Panc1 (cell line): ENCODE results near the gene NDST1. TPM values are rescaled to one million over a fixed set of nuclear protein-coding genes. Genes with fewer than 3 reads are reported as not detected.

Source experiments
- ATAC-seq: fragments of 200-7000 bp; cut with Tn5 transposase; 2 replicates; pipeline ENCODE4 v1.9.1; 2020; ENCODE audit warnings: mild to moderate bottlenecking, moderate library complexity
- BruUV-seq: library from RNA; stranded (reverse); fragments of 400-500 nt; replicated peaks from 2 replicates; lab custom pipeline; 2021; lab: Mats Ljungman, UMichigan
- CTCF ChIA-PET: fragments of 300-600 bp; sonication (Branson Sonifier 250); formaldehyde crosslinking; loops from one replicate; lab custom pipeline; 2022; ENCODE audit warnings: antibody characterized with exemption; lab: Charles Lee
- POLR2A ChIA-PET: fragments of 300-600 bp; sonication (Branson Sonifier 250); formaldehyde crosslinking; loops from one replicate; lab custom pipeline; 2022; ENCODE audit warnings: antibody characterized with exemption; lab: Charles Lee
- DNase-seq: peaks from one replicate; pipeline ENCODE4 v3.0.0-alpha.2; 2010; ENCODE audit warnings: low read depth, low spot score
- H3K27ac ChIP-seq: 2 replicates; pipeline ENCODE4 v1.5.1; 2011; ENCODE audit warnings: mild to moderate bottlenecking, low read length, inconsistent platforms
- H3K27me3 ChIP-seq: fragments of 200-500 bp; sonication (Bioruptor generic); 2 replicates; pipeline ENCODE4 v1.6.0; 2014; ENCODE audit warnings: low read length, inconsistent platforms; ENCODE audit not compliant: control insufficient read depth, insufficient read depth
- H3K36me3 ChIP-seq: fragments of 200-500 bp; sonication (Bioruptor generic); 2 replicates; pipeline ENCODE4 v1.5.1; 2014; ENCODE audit warnings: inconsistent platforms, mild to moderate bottlenecking, low read length, moderate library complexity; ENCODE audit not compliant: control insufficient read depth, insufficient read depth
- H3K4me1 ChIP-seq: 2 replicates; pipeline ENCODE4 v1.5.1; 2011; ENCODE audit warnings: inconsistent platforms, mild to moderate bottlenecking, low read length, moderate library complexity; ENCODE audit not compliant: control insufficient read depth, insufficient read depth
- H3K4me3 ChIP-seq, 2 experiments: 2 replicates each; pipeline ENCODE4 v1.5.1; 2011 to 2012; ENCODE audit warnings: low read depth in 2 of 2, low read length in 2 of 2, mild to moderate bottlenecking in 2 of 2, inconsistent platforms in 1 of 2, moderate library complexity in 1 of 2
- H3K9me3 ChIP-seq: fragments of 200-500 bp; sonication (Bioruptor generic); 2 replicates; pipeline ENCODE4 v1.5.1; 2014; ENCODE audit warnings: low read depth, mild to moderate bottlenecking, inconsistent platforms, low read length, moderate library complexity; ENCODE audit not compliant: control insufficient read depth, insufficient read depth
- POLR2AphosphoS5 ChIP-seq: IDR thresholded peaks from 2 replicates; pipeline ENCODE4 v1.6.1; 2012; ENCODE audit warnings: mild to moderate bottlenecking, low read depth, low read length, moderate library complexity
- SIN3A ChIP-seq: IDR thresholded peaks from 2 replicates; pipeline ENCODE4 v1.6.1; 2012; ENCODE audit warnings: low read depth, mild to moderate bottlenecking, low read length, moderate library complexity, borderline replicate concordance; ENCODE audit not compliant: insufficient read depth
- TCF7L2 ChIP-seq: IDR thresholded peaks from 2 replicates; pipeline ENCODE4 v1.6.1; 2011; ENCODE audit warnings: mild to moderate bottlenecking, low read depth, low read length, inconsistent platforms
- in situ Hi-C: cut with HindIII; loops from 2 replicates; pipeline ENCODE4 v1.10.0; 2016; ENCODE audit warnings: low sequenced_read_pairs, low pct_unique_long_range_greater_than_20kb
- intact Hi-C: fragments of 100-400 bp; cut with micrococcal nuclease; formaldehyde crosslinking; loops from one replicate; pipeline ENCODE4 v1.10.0; 2022; ENCODE audit not compliant: unreplicated experiment
- total RNA-seq: library from RNA; stranded (reverse); gene quantifications from one replicate; pipeline ENCODE4 v1.2.1, GENCODE V29; 2021; ENCODE audit not compliant: unreplicated experiment
- TF ChIP-seq, protein P1 (sequence below): fragments of 450-650 bp; IDR thresholded peaks from 2 replicates; pipeline ENCODE4 v1.5.1; 2017; ENCODE audit warnings: mild to moderate bottlenecking
- TF ChIP-seq, protein P2 (sequence below), 2 experiments: IDR thresholded peaks; 2 replicates each; pipeline ENCODE4 v1.6.1; 2011 to 2012; ENCODE audit warnings: low read depth in 2 of 2, control low read depth in 1 of 2, low read length in 1 of 2, mild to moderate bottlenecking in 1 of 2, moderate library complexity in 1 of 2; ENCODE audit not compliant: insufficient read depth in 1 of 2

The NDST1 gene
- total RNA-seq, 1 experiment from 2014 or later: 142 TPM

DNA sequence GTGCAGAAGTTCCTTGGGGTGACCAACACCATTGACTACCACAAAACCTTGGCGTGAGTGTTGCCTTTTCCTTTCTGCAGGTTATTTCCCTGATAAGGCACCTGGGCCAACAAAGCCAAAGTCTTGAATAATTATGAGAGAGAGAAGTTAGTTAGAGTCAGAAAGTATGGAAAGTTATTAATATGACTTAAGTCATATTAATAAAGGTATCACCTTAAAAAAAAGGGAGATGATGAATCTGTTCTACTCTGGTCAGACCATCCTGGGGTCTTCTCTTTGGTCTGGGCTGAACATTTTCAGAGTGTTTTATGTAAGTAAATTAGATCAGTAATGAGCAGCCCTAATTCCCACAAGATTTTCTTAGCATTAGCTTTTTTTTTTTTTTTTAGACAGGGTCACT lies 41.8 kb downstream of the NDST1 start:
- in situ Hi-C loops (no loop called here), intact Hi-C loops (no loop called here)
- POLR2A ChIA-PET: interaction anchor here (0.6 kb wide), 1 partner anchor 278 kb away, joined by 3 read pairs; no protein-coding TSS in a partner anchor
- no peak overlapping the region for H3K4me3 ChIP-seq
- H3K36me3 ChIP-seq: peaks cover 7% of the 10 kb centered on the region
- H3K4me1 ChIP-seq: no peaks in the 10 kb centered on the region
- CTCF ChIA-PET: no interaction called here
- no peak for ATAC-seq
- H3K27ac ChIP-seq: no peak overlapping the region
- TF ChIP-seq SIN3A (no peak), TCF7L2 (no peak), POLR2AphosphoS5 (no peak)
- TF ChIP-seq, protein P1, sequence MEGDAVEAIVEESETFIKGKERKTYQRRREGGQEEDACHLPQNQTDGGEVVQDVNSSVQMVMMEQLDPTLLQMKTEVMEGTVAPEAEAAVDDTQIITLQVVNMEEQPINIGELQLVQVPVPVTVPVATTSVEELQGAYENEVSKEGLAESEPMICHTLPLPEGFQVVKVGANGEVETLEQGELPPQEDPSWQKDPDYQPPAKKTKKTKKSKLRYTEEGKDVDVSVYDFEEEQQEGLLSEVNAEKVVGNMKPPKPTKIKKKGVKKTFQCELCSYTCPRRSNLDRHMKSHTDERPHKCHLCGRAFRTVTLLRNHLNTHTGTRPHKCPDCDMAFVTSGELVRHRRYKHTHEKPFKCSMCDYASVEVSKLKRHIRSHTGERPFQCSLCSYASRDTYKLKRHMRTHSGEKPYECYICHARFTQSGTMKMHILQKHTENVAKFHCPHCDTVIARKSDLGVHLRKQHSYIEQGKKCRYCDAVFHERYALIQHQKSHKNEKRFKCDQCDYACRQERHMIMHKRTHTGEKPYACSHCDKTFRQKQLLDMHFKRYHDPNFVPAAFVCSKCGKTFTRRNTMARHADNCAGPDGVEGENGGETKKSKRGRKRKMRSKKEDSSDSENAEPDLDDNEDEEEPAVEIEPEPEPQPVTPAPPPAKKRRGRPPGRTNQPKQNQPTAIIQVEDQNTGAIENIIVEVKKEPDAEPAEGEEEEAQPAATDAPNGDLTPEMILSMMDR: no peak
- TF ChIP-seq, protein P2, sequence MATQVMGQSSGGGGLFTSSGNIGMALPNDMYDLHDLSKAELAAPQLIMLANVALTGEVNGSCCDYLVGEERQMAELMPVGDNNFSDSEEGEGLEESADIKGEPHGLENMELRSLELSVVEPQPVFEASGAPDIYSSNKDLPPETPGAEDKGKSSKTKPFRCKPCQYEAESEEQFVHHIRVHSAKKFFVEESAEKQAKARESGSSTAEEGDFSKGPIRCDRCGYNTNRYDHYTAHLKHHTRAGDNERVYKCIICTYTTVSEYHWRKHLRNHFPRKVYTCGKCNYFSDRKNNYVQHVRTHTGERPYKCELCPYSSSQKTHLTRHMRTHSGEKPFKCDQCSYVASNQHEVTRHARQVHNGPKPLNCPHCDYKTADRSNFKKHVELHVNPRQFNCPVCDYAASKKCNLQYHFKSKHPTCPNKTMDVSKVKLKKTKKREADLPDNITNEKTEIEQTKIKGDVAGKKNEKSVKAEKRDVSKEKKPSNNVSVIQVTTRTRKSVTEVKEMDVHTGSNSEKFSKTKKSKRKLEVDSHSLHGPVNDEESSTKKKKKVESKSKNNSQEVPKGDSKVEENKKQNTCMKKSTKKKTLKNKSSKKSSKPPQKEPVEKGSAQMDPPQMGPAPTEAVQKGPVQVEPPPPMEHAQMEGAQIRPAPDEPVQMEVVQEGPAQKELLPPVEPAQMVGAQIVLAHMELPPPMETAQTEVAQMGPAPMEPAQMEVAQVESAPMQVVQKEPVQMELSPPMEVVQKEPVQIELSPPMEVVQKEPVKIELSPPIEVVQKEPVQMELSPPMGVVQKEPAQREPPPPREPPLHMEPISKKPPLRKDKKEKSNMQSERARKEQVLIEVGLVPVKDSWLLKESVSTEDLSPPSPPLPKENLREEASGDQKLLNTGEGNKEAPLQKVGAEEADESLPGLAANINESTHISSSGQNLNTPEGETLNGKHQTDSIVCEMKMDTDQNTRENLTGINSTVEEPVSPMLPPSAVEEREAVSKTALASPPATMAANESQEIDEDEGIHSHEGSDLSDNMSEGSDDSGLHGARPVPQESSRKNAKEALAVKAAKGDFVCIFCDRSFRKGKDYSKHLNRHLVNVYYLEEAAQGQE (IDR thresholded peaks at IDR 0.05; ENCODE audit: insufficient read depth in 1 of 2, low read depth in 2 of 2, low read length in 1 of 2): no peak
- no peaks in the 10 kb centered on the region for H3K27me3 ChIP-seq
- BruUV-seq: no TSS peak
- no peaks in the 10 kb centered on the region for H3K9me3 ChIP-seq
- DNase-seq: no peak

DNA sequence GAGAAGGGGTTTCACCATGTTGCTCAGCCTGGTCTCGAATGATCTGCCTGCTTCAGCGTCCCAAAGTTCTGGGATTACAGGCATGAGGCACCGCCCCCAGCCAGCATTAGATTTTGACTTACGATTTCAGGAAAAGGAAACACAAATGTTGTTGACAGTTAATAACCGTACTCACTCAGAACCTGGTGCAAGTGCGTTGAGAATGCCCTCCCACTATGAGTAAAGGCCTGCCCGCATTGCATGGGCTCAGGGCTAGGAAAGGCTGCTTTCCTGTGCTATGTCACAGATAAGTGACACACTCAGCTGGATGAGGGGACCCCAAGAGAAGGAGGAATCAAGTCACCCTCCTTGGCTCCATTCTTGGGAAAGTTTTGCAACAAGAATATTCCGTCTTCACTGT lies 42.4 kb downstream of the NDST1 start:
- H3K27ac ChIP-seq: no peak overlapping the region
- no peaks in the 10 kb centered on the region for H3K4me1 ChIP-seq
- in situ Hi-C loops (no loop called here), intact Hi-C loops (no loop called here)
- no peaks in the 10 kb centered on the region for H3K9me3 ChIP-seq
- TF ChIP-seq, protein P1: no peak
- TF ChIP-seq TCF7L2 (no peak), POLR2AphosphoS5 (no peak), SIN3A (no peak)
- TF ChIP-seq, protein P2 (IDR thresholded peaks at IDR 0.05; ENCODE audit: insufficient read depth in 1 of 2, low read depth in 2 of 2, low read length in 1 of 2): no peak
- H3K27me3 ChIP-seq: no peaks in the 10 kb centered on the region
- ChIA-PET POLR2A (interaction anchor here (0.6 kb wide), 1 partner anchor 277 kb away, joined by 3 read pairs; no protein-coding TSS in a partner anchor), CTCF (no interaction called here)
- no peak for DNase-seq
- ATAC-seq: no peak
- BruUV-seq: no TSS peak
- H3K4me3 ChIP-seq: no peak overlapping the region
- H3K36me3 ChIP-seq: peaks cover 7% of the 10 kb centered on the region
